Ishikawa (cell line): Measurements from ENCODE around the gene OAT.

Experiments
- CEBPB ChIP-seq: IDR thresholded peaks from 2 replicates; pipeline ENCODE4 v1.6.1; 2012
- CREB1 ChIP-seq: IDR thresholded peaks from 2 replicates; pipeline ENCODE4 v1.6.1; 2012; ENCODE audit warnings: low read depth
- EGR1 ChIP-seq: IDR thresholded peaks from 2 replicates; pipeline ENCODE4 v1.6.1; 2012
- EP300 ChIP-seq: IDR thresholded peaks from 2 replicates; pipeline ENCODE4 v1.6.1; 2012; ENCODE audit warnings: borderline replicate concordance
- FOXM1 ChIP-seq: IDR thresholded peaks from 2 replicates; pipeline ENCODE4 v1.6.1; 2012; ENCODE audit warnings: low read depth, borderline replicate concordance
- MAX ChIP-seq: IDR thresholded peaks from 2 replicates; pipeline ENCODE4 v1.6.1; 2012
- NFIC ChIP-seq: IDR thresholded peaks from 2 replicates; pipeline ENCODE4 v1.6.1; 2012
- RAD21 ChIP-seq: IDR thresholded peaks from 2 replicates; pipeline ENCODE4 v1.6.1; 2012; ENCODE audit warnings: low read depth
- REST ChIP-seq: IDR thresholded peaks from 2 replicates; pipeline ENCODE4 v1.6.1; 2012; ENCODE audit warnings: low read depth, mild to moderate bottlenecking
- TAF1 ChIP-seq: IDR thresholded peaks from 2 replicates; pipeline ENCODE4 v1.6.1; 2012; ENCODE audit warnings: low read depth, mild to moderate bottlenecking
- TCF12 ChIP-seq: IDR thresholded peaks from 2 replicates; pipeline ENCODE4 v1.6.1; 2012; ENCODE audit warnings: low read depth
- TEAD4 ChIP-seq: IDR thresholded peaks from 2 replicates; pipeline ENCODE4 v1.6.1; 2012
- USF1 ChIP-seq: IDR thresholded peaks from 2 replicates; pipeline ENCODE4 v1.6.1; 2012
- YY1 ChIP-seq: IDR thresholded peaks from 2 replicates; pipeline ENCODE4 v1.6.1; 2012; ENCODE audit warnings: low read depth
- ZBTB7A ChIP-seq: IDR thresholded peaks from 2 replicates; pipeline ENCODE4 v1.6.1; 2012; ENCODE audit warnings: low read depth

Gene OAT

GRCh38 chr10:124422742-124423141 is 4.0 kb upstream of the OAT start:
- TF ChIP-seq FOXM1, result no peak

GRCh38 chr10:124420254-124420653 is 1.5 kb upstream of the OAT start:
- TF ChIP-seq CEBPB (no peak), USF1 (no peak), TCF12 (no peak), RAD21 (no peak), CREB1 (no peak), FOXM1 (no peak), ZBTB7A (no peak), TEAD4 (no peak), TAF1 (no peak)

GRCh38 chr10:124419635-124420034 is 912 bp upstream of the OAT start:
- TF ChIP-seq YY1 (no peak), CEBPB (no peak), NFIC (no peak), ZBTB7A (no peak), TEAD4 (no peak; the same call in 1 of the 2 replicates), USF1 (no peak), EGR1 (no peak), RAD21 (no peak), FOXM1 (no peak), TCF12 (no peak), EP300 (no peak)

- peak; percentile 72 for TF ChIP-seq USF1
- no peak for TF ChIP-seq TAF1
- peak; percentile 3; the same call in 1 of the 2 replicates for TF ChIP-seq RAD21
- TF ChIP-seq ZBTB7A, result peak; percentile 92
These were observed 613 bp downstream of the OAT start for GRCh38 chr10:124417895-124418725.

GRCh38 chr10:124416733-124417132 is 2.0 kb downstream of the OAT start:
- no peak for TF ChIP-seq TEAD4
- TF ChIP-seq EGR1, result no peak
- TF ChIP-seq YY1, result no peak
- TF ChIP-seq TCF12, result no peak
- no peak for TF ChIP-seq CEBPB
- no peak for TF ChIP-seq ZBTB7A
- no peak for TF ChIP-seq TAF1
- TF ChIP-seq FOXM1, result no peak
- no peak for TF ChIP-seq EP300
- no peak for TF ChIP-seq NFIC
- TF ChIP-seq CREB1, result no peak
- TF ChIP-seq USF1, result no peak

GRCh38 chr10:124415210-124415609 is 3.5 kb downstream of the OAT start:
- TF ChIP-seq MAX (no peak), YY1 (no peak), TCF12 (no peak), TEAD4 (no peak), EP300 (no peak), REST (no peak), TAF1 (no peak), RAD21 (no peak), FOXM1 (no peak), NFIC (no peak), CEBPB (no peak), EGR1 (no peak), USF1 (no peak), CREB1 (no peak)

GRCh38 chr10:124414076-124414475 is 4.6 kb downstream of the OAT start:
- TF ChIP-seq REST, result no peak
- no peak for TF ChIP-seq TCF12
- TF ChIP-seq MAX, result no peak
- no peak for TF ChIP-seq CEBPB
- no peak for TF ChIP-seq RAD21
- no peak for TF ChIP-seq TAF1
- no peak for TF ChIP-seq CREB1
- no peak for TF ChIP-seq USF1
- TF ChIP-seq ZBTB7A, result no peak
